ENCODE data around the gene ZMYM5.
"Not testable (repeated sequence)": the region's sequence is repeated elsewhere in the genome, so short reads cannot be mapped to it uniquely, and the experiment has no call there.

ZMYM5 gene

GRCh38 chr13:19781526-19781925 is 81.9 kb downstream of the ZMYM5 start:
- no peak for TF ChIP-seq CTCF (IDR thresholded peaks at IDR 0.05; ENCODE audit: control insufficient read depth, insufficient read depth, low read depth, low read length, missing control alignments)
- DNase-seq (ENCODE audit: low read depth) = no peak
- peak overlapping the region; percentile 51 for H3K4me3 ChIP-seq (ENCODE audit: control insufficient read depth, low read depth, low read length)

- not testable (repeated sequence) for DNase-seq (ENCODE audit: low read depth)
- peak overlapping the region; percentile 51 for H3K4me3 ChIP-seq (ENCODE audit: control insufficient read depth, low read depth, low read length)
Observed at GRCh38 chr13:19780753-19781418, 82.6 kb downstream of the ZMYM5 start.

Data from AG09309 (cell line).